Epithelial cell of prostate (primary cell): Measurements from ENCODE around the gene CHKA.

Experiments used
- DNase-seq: peaks from one replicate; pipeline ENCODE4 v3.0.0-alpha.2; 2011; ENCODE audit warnings: low read depth, low spot score
- H3K27ac ChIP-seq: fragments of 450-650 bp; 2 replicates; pipeline ENCODE4 v1.5.1; 2017; ENCODE audit warnings: mild to moderate bottlenecking

The CHKA gene

GRCh38 chr11:68077617-68078582 lies 43.3 kb downstream of the CHKA start:
- H3K27ac ChIP-seq = no peak overlapping the region

GRCh38 chr11:68076371-68077042 lies 44.7 kb downstream of the CHKA start:
- DNase-seq = no peak
- no peak overlapping the region for H3K27ac ChIP-seq

More at GRCh38 chr11:68077617-68078582, 43.3 kb downstream of the CHKA start:
- DNase-seq = no peak

- H3K27ac ChIP-seq = no peak overlapping the region
Measured at GRCh38 chr11:68074584-68075352, 46.4 kb downstream of the CHKA start.

GRCh38 chr11:68071281-68072048 lies 49.7 kb downstream of the CHKA start:
- H3K27ac ChIP-seq = no peak overlapping the region
- DNase-seq = no peak

More at GRCh38 chr11:68074584-68075352, 46.4 kb downstream of the CHKA start:
- DNase-seq = no peak

- DNase-seq = no peak
- no peak overlapping the region for H3K27ac ChIP-seq
Measured at GRCh38 chr11:68067991-68068390, 53.2 kb downstream of the CHKA start.

GRCh38 chr11:68066742-68067141 lies 54.4 kb downstream of the CHKA start:
- no peak for DNase-seq
- no peak overlapping the region for H3K27ac ChIP-seq

GRCh38 chr11:68065841-68066240 lies 55.3 kb downstream of the CHKA start:
- no peak for DNase-seq
- no peak overlapping the region for H3K27ac ChIP-seq

- no peak for DNase-seq
Measured at GRCh38 chr11:68064926-68065325, 56.3 kb downstream of the CHKA start.

GRCh38 chr11:68061508-68061907 lies 59.7 kb downstream of the CHKA start:
- no peak overlapping the region for H3K27ac ChIP-seq
- no peak for DNase-seq

More at GRCh38 chr11:68064926-68065325, 56.3 kb downstream of the CHKA start:
- no peak overlapping the region for H3K27ac ChIP-seq

GRCh38 chr11:68057807-68058206 lies 63.4 kb downstream of the CHKA start:
- no peak overlapping the region for H3K27ac ChIP-seq
- no peak for DNase-seq

GRCh38 chr11:68056317-68057285 lies 64.6 kb downstream of the CHKA start:
- H3K27ac ChIP-seq = no peak overlapping the region
- no peak for DNase-seq

GRCh38 chr11:68053981-68054812 lies 67.0 kb downstream of the CHKA start:
- no peak overlapping the region for H3K27ac ChIP-seq

GRCh38 chr11:68053117-68053516 lies 68.1 kb downstream of the CHKA start:
- DNase-seq = no peak
- no peak overlapping the region for H3K27ac ChIP-seq

More at GRCh38 chr11:68053981-68054812, 67.0 kb downstream of the CHKA start:
- DNase-seq = no peak

GRCh38 chr11:68052137-68052873 lies 68.9 kb downstream of the CHKA start:
- no peak for DNase-seq
- H3K27ac ChIP-seq = no peak overlapping the region

GRCh38 chr11:68051191-68052136 lies 69.7 kb downstream of the CHKA start:
- no peak for DNase-seq
- no peak overlapping the region for H3K27ac ChIP-seq

- no peak for DNase-seq
- no peak overlapping the region for H3K27ac ChIP-seq
Measured at GRCh38 chr11:68050371-68050841, 70.8 kb downstream of the CHKA start.
